Activated naive CD4-positive, alpha-beta T cell treated with anti-CD3 and anti-CD28 coated beads, Interleukin-2, amount 10 ng/mL, durations not matched to agents 7 days and 5 days (primary cell): ENCODE measurements around the gene TIAL1.
"Not testable (repeated sequence)": the region's sequence is repeated elsewhere in the genome, so short reads cannot be mapped to it uniquely, and the experiment has no call there.

ENCODE experiments used
- CTCF ChIA-PET: fragments of 350-600 bp; sonication (Branson Sonifier 250); formaldehyde crosslinking; loops from one replicate; lab custom pipeline; 2021; ENCODE audit warnings: antibody characterized with exemption; lab: Charles Lee
- DNase-seq: peaks from one replicate; pipeline ENCODE4 v3.0.0-alpha.2; 2020
- H3K27ac Mint-ChIP-seq: one replicate; pipeline ENCODE4 v1.8.0; 2021; ENCODE audit warnings: mild to moderate bottlenecking, moderate library complexity, mixed read lengths
- H3K27me3 Mint-ChIP-seq: one replicate; pipeline ENCODE4 v1.8.0; 2021; ENCODE audit warnings: mild to moderate bottlenecking, mixed read lengths
- H3K36me3 Mint-ChIP-seq: one replicate; pipeline ENCODE4 v1.8.0; 2021; ENCODE audit warnings: mixed read lengths
- H3K4me1 Mint-ChIP-seq: one replicate; pipeline ENCODE4 v1.8.0; 2021; ENCODE audit warnings: mixed read lengths
- H3K4me3 Mint-ChIP-seq: one replicate; pipeline ENCODE4 v1.8.0; 2021; ENCODE audit warnings: mild to moderate bottlenecking, moderate library complexity, mixed read lengths
- H3K9me3 Mint-ChIP-seq: one replicate; pipeline ENCODE4 v1.8.0; 2021; ENCODE audit warnings: mixed read lengths

Gene TIAL1

DNA sequence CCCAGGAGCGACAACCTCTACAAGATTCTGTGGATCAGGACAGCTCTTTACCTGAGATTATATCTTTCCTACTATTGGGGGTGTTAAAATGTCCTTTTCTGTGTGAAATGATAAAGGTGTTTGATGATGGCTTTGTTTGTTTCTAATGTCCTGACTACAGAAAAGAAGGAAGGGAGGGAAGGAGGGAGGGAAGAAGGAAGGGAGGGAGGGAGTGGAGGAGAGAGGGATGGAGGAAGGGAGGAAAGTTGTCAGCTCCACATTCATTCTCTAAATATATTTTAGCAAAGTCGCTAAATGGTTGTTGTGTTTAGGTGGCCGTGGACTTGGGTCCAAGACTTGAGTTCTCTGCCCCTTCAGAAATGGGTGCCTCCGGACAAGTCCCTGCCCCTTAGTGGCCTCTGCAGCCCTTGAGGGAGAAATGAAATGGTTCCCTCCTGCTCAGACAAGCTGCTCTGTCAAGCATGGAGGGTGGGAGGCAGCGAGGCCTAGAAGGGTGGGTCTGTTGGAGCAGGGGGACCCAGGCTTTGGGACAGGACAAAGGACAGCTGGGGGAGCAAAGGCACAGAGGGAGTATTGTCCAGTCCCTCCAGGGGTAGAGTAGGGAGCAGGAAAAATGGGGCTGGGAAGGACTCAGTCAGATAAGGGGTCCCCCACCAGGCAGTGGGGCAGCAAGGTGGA lies 58.7 kb downstream of the TIAL1 start:
- Mint-ChIP-seq H3K4me1 (peaks cover 66% of the 10 kb centered on the region), H3K36me3 (peaks cover 39% of the 10 kb centered on the region), H3K4me3 (peak overlapping the region; percentile 89), H3K9me3 (no peaks in the 10 kb centered on the region), H3K27ac (peak overlapping the region; percentile 93), H3K27me3 (no peaks in the 10 kb centered on the region)
- no peak for DNase-seq
- CTCF ChIA-PET = interaction anchor here (1.6 to 3.6 kb wide), 5 partner anchors 19 to 339 kb away, joined by 3 to 11 read pairs (median 8); partner anchors contain the start of gene GRK5

DNA sequence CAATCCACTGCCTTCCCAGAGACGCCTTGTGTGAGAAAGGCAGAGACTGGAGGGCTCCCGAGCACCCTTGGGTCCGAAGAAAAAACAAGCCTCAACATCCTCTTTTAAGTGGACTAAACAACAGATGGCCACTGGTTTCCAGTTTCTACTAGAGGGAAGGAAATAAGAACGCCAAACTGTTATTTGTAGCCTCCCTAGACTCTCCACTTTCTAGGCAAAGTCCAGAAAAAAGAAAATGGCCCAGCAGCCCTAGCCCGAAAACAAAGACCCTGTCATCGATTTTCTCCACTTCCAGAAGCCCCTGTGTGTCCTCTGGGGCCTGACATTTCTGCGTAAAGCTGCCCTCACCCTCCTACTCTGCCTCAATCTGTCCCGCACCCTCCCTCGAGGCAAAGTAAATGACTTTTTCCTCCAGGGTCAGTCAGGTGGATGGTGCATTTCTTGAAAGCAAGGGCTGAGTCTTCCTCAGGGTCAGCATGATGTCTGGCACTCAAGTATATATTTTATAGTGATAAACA lies 60.2 kb downstream of the TIAL1 start:
- H3K4me1 Mint-ChIP-seq = peaks cover 77% of the 10 kb centered on the region
- no peak for DNase-seq
- H3K4me3 Mint-ChIP-seq = peak overlapping the region; percentile 22
- H3K27me3 Mint-ChIP-seq = no peaks in the 10 kb centered on the region
- CTCF ChIA-PET = interaction anchor here (2.0 to 2.2 kb wide), 2 partner anchors 17 to 19 kb away, joined by 6 to 8 read pairs; no protein-coding TSS in a partner anchor
- H3K9me3 Mint-ChIP-seq = no peaks in the 10 kb centered on the region
- H3K27ac Mint-ChIP-seq = peak overlapping the region; percentile 93
- peaks cover 47% of the 10 kb centered on the region for H3K36me3 Mint-ChIP-seq

DNA sequence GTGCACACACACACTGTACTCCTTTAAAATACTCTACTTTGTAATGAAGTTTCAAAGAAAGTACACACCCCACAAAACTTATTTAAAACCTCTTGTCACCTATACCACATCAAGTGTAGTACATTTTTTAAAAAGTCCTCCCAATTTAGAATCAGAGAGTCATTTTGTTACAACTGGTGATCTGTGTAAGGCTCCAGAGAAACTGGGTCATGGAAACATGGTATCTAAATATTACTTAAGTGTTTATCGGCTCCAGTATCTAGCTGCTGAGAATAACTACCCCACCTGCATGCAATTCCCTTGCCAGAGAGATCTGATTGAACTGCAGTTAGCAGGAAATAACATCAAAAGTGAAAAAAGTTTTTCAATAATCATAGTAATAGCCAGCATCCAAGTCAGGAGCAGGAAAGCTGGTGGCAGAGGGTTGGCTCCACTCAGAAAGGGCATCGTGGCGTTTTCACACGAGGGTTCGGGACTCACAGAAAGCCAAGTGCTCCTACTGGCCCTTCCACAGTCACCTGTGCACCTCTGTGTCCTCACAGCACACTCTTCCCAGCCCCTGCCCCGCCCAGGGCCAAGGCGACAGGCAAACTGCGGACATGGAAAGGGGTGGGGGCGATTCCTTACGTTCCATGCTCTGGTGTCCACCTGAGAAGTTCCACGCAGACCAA lies 60.8 kb downstream of the TIAL1 start:
- peak overlapping the region; percentile 80 for H3K27ac Mint-ChIP-seq
- peaks cover 44% of the 10 kb centered on the region for H3K36me3 Mint-ChIP-seq
- CTCF ChIA-PET = interaction anchor here (1.0 kb wide), 1 partner anchor 10 kb away, joined by 3 read pairs; no protein-coding TSS in a partner anchor
- no peaks in the 10 kb centered on the region for H3K27me3 Mint-ChIP-seq
- H3K9me3 Mint-ChIP-seq = no peaks in the 10 kb centered on the region
- DNase-seq = no peak
- peak overlapping the region; percentile 22 for H3K4me3 Mint-ChIP-seq
- H3K4me1 Mint-ChIP-seq = peaks cover 82% of the 10 kb centered on the region

DNA sequence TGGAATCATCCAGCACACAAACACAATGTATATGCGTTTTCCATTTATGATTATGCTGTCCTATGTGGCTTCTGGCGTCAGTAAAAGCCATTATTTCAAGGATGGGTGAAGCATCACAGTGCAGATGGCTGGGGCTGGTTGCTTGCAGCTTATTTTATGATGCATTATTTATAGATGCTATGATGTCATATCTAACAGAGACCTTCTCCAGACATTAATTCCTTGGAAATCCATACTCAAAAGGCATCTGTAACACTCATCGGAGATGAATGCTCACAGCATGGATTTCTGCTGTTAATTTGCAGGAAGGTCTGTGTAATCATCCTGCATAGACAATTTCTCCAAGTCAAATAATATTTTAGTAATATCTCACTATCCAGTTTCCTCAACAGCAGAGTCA lies 61.5 kb downstream of the TIAL1 start:
- DNase-seq = no peak
- Mint-ChIP-seq H3K4me3 (peak overlapping the region; percentile 22), H3K36me3 (peaks cover 42% of the 10 kb centered on the region), H3K9me3 (no peaks in the 10 kb centered on the region), H3K27me3 (no peaks in the 10 kb centered on the region), H3K27ac (peak overlapping the region; percentile 80), H3K4me1 (peaks cover 80% of the 10 kb centered on the region)
- CTCF ChIA-PET = interaction anchor here (1.0 to 1.7 kb wide), 2 partner anchors 10 to 17 kb away, joined by 3 to 4 read pairs; no protein-coding TSS in a partner anchor

DNA sequence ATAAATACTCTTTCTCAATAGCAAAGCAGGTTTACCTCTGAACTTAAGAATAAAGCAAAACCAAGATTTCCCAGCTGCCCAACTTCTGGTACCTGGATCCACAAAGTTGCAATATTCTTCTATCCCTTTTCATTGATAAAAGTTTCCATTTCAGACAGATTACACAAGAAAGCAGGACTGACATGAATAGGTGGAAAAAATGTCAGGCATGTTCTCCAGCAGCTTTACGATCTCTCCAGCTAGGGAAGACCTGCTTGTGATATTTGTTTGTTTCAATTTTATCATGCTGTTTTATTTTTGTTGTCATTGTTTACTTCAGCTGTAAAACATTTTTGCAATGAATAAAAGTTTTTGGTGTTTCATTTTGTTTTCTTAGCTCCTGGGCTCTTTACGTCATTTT lies 63.3 kb downstream of the TIAL1 start:
- H3K9me3 Mint-ChIP-seq = no peaks in the 10 kb centered on the region
- CTCF ChIA-PET = no interaction called here
- H3K36me3 Mint-ChIP-seq = peaks cover 39% of the 10 kb centered on the region
- H3K4me3 Mint-ChIP-seq = no peak overlapping the region
- H3K27me3 Mint-ChIP-seq = no peaks in the 10 kb centered on the region
- peaks cover 65% of the 10 kb centered on the region for H3K4me1 Mint-ChIP-seq
- H3K27ac Mint-ChIP-seq = peak overlapping the region; percentile 49
- DNase-seq = no peak

DNA sequence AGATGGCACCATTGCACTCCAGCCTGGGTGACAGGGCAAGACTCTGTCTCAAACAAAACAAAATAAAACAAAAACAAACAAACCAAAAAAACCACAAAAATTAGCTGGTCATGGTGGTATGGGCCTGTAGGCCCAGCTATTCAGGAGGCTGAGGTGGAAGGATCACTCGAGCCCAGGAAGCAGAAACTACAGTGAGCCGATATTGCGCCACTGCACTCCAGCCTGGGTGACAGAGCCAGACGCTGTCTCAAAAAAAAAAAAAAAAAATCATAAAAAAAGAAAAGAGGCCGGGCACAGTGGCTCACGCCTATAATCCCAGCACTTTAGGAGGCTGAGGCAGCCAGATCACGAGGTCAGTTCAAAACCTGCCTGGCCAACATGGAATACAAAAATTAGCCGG lies 64.0 kb downstream of the TIAL1 start:
- DNase-seq, H3K27ac Mint-ChIP-seq, H3K27me3 Mint-ChIP-seq, CTCF ChIA-PET, H3K4me3 Mint-ChIP-seq, H3K9me3 Mint-ChIP-seq: not testable (repeated sequence)
- Mint-ChIP-seq H3K36me3 (peaks cover 44% of the 10 kb centered on the region), H3K4me1 (peaks cover 58% of the 10 kb centered on the region)

DNA sequence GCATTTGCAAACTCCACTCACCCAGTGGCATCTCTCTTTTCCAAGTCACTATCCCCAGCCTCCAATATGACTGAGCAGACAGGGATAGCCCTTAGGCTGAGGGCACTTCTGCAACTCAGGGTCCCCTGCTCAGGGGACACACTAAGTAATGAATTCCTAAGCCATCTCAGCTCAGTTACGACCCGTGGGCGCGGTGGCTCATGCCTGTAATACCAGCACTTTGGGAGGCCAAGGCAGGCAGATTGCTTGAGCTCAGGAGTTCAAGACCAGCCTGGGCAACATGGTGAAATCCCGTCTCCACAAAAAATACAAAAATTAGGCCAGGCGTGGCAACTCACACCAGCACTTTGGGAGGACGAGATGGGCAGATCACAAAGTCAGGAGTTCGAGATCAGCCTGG lies 64.5 kb downstream of the TIAL1 start:
- H3K4me3 Mint-ChIP-seq = not testable (repeated sequence)
- H3K36me3 Mint-ChIP-seq = peaks cover 43% of the 10 kb centered on the region

DNA sequence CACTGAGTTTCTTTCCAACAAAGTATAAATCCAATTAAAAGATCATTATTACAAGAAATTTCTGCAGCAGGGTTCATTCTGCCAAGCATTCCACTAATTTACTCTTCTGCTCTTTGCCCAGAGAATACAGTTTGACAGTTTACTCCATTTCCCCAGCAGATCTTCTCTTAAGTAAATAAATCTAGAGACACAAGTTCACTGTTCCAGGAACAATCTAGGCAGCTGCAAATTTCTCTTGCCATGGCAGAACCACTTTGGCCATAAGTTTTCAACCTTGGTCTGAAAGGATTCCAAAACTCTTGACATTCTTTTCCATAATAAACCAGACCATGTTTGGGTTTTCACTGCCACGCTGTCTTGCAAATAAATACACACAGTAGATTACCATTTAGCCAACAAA lies 65.7 kb downstream of the TIAL1 start:
- no peak overlapping the region for H3K27ac Mint-ChIP-seq
- no peaks in the 10 kb centered on the region for H3K9me3 Mint-ChIP-seq
- no peaks in the 10 kb centered on the region for H3K27me3 Mint-ChIP-seq
- H3K4me3 Mint-ChIP-seq = no peak overlapping the region
- peaks cover 43% of the 10 kb centered on the region for H3K36me3 Mint-ChIP-seq
- H3K4me1 Mint-ChIP-seq = peaks cover 48% of the 10 kb centered on the region
- DNase-seq = no peak
- CTCF ChIA-PET = interaction anchor here (0.6 to 1.7 kb wide), 4 partner anchors 8 to 321 kb away, joined by 3 to 4 read pairs (median 4); no protein-coding TSS in a partner anchor

More for the DNA sequence above, 64.5 kb downstream of the TIAL1 start:
- H3K4me1 Mint-ChIP-seq = peaks cover 58% of the 10 kb centered on the region
- H3K9me3 Mint-ChIP-seq, CTCF ChIA-PET, DNase-seq, H3K27ac Mint-ChIP-seq, H3K27me3 Mint-ChIP-seq: not testable (repeated sequence)

DNA sequence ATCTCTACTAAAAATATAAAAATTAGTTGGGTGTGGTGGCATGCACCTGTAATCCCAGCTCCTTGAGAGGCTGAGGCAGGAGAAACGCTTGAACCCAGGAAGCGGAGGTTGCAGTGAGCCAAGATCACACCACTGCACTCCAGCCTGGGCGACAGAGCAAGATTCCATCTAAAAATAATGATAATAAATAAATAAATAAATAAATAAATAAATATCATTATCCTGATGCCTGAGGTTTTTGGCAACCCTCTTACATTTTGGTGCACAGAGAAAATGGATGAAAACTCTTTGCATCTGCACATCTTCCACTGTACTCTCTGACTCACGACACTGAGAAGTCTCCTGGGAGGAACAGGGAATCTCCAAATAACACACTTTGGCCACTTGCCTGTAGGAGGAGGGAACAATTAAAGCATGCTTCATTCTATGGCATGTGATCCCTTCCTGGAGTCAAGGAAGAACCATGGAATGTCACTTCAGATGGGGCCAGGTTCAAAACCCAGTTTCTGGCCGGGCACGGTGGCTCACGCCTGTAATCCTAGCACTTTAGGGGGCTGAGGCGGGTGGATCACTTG lies 68.0 kb downstream of the TIAL1 start:
- not testable (repeated sequence) for H3K9me3 Mint-ChIP-seq, H3K27ac Mint-ChIP-seq, DNase-seq, H3K27me3 Mint-ChIP-seq, H3K4me3 Mint-ChIP-seq
- CTCF ChIA-PET = interaction anchor here (1.0 to 4.4 kb wide), 3 partner anchors 11 to 17 kb away, joined by 3 to 17 read pairs (median 3); partner anchors contain the start of gene RGS10
- Mint-ChIP-seq H3K36me3 (peaks cover 52% of the 10 kb centered on the region), H3K4me1 (peaks cover 33% of the 10 kb centered on the region)

DNA sequence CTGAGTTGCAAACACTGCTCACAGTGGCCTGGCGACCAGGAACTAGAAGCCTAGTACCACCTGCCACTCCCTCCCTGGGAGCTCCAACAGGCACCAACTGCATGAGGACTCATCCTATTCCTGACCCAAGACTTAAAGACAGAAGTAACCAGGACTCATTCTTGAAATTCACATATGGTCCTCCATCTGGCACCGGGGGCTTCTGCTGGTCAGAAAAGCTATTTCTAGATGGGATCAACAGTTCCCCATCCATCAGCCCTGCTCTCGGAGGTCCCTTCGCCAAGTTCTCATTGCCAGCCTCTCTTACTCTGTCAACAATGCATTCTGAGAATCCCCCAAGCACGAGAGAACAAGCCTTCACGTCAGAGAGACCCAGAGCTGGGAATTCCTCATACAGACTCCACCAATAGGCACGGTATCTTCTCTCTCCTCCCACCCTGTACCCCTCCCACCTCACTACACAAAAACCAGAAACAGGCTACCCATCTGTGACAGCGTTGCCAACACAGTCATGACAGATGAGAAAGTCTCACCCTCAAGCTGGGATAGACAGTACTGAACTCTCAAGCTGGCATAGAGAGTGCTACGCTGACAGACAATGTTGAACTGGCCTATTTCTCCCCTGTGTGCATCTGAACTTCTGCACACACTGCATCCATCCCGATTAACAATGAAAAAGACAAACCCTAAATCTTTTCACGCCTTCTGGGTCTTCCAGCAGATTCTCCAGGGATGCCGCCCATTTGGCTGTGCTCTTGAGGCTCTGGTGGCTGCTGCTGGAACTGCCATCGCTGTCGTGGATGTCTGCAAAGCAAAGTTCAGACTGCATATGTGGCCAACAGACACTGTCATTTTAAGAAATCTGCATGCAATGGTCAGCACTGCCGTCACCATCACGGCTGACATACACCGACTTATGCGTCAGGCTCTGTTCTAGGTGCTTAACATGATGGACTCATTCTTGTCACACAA lies 69.9 kb downstream of the TIAL1 start:
- peaks cover 54% of the 10 kb centered on the region for H3K36me3 Mint-ChIP-seq
- H3K4me3 Mint-ChIP-seq = no peak overlapping the region
- no peaks in the 10 kb centered on the region for H3K27me3 Mint-ChIP-seq
- H3K9me3 Mint-ChIP-seq = no peaks in the 10 kb centered on the region
- H3K27ac Mint-ChIP-seq = peak overlapping the region; percentile 17
- H3K4me1 Mint-ChIP-seq = peaks cover 22% of the 10 kb centered on the region
- CTCF ChIA-PET = interaction anchor here (1.2 to 4.4 kb wide), 4 partner anchors 9 to 336 kb away, joined by 3 to 17 read pairs (median 6); partner anchors contain the start of gene RGS10
- no peak for DNase-seq

DNA sequence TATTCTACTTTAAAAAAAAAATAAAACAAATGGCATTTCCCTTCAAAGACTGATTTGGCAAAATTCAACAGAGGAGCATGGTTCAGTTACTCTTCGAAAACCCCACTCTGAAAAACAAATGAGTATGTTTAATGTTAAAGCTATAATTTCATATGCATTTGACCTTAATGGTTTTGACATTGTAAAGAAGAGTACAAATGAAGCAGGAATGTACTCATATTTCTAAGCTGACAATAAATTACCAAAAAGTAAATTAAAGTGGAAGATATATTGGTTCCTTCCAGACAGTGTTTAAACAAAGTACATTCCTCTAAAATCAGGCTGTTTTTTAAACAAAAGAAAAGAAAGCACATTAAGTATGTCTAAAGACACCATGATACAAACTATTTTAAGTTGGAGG lies 70.6 kb downstream of the TIAL1 start:
- Mint-ChIP-seq H3K4me1 (peaks cover 20% of the 10 kb centered on the region), H3K9me3 (no peaks in the 10 kb centered on the region), H3K36me3 (peaks cover 58% of the 10 kb centered on the region), H3K27me3 (no peaks in the 10 kb centered on the region), H3K27ac (no peak overlapping the region), H3K4me3 (no peak overlapping the region)
- DNase-seq = no peak
- CTCF ChIA-PET = interaction anchor here (0.9 to 4.4 kb wide), 5 partner anchors 8 to 336 kb away, joined by 3 to 17 read pairs (median 3); partner anchors contain the start of gene RGS10

DNA sequence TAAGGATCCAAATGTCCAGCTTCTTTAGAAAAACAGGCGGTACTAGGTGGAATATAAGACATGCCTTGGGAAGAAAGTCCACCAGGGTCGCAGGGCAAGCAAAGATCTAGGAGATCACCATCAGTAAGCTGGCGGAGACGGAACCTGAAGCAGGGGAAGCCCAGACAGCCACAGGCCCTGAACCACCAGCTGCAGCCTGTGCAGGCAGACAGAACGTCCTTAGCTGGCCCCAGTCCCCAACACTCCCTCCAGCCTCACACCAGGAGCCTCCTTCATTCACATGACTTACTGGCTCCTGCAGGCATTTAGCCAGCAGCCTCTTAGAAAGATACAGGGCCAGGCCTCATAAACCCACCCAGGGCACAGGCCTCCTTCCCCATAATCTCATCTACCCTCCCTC lies 71.6 kb downstream of the TIAL1 start:
- no peak for DNase-seq
- Mint-ChIP-seq H3K27ac (no peak overlapping the region), H3K27me3 (no peaks in the 10 kb centered on the region), H3K4me3 (no peak overlapping the region), H3K9me3 (no peaks in the 10 kb centered on the region), H3K4me1 (peaks cover 24% of the 10 kb centered on the region), H3K36me3 (peaks cover 68% of the 10 kb centered on the region)
- CTCF ChIA-PET = interaction anchor here (0.9 to 2.1 kb wide), 3 partner anchors 11 to 19 kb away, joined by 3 to 8 read pairs (median 3); partner anchors contain the start of gene RGS10

DNA sequence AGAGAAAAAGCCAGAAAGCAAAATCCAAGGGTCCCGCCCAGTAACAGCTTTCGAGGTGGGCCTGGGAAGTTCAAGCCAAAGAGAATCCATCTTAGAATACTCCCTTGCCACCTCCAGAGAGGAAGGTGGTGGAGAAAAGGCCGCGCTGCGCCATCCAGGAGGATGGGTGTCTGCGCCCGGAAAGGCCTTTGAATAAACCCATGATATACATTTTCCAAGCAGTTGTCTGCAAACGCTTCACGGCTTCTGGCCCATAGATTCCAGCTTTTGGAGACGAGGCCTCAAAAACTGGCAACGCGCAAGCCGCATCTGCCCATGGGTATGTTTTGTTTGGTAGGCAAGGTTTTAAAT lies 72.1 kb downstream of the TIAL1 start:
- H3K4me1 Mint-ChIP-seq = peaks cover 27% of the 10 kb centered on the region
- H3K27ac Mint-ChIP-seq = no peak overlapping the region
- no peaks in the 10 kb centered on the region for H3K9me3 Mint-ChIP-seq
- H3K27me3 Mint-ChIP-seq = no peaks in the 10 kb centered on the region
- H3K4me3 Mint-ChIP-seq = no peak overlapping the region
- CTCF ChIA-PET = interaction anchor here (2.1 kb wide), 1 partner anchor 19 kb away, joined by 8 read pairs; the partner anchor contains the start of gene RGS10
- DNase-seq = no peak
- peaks cover 72% of the 10 kb centered on the region for H3K36me3 Mint-ChIP-seq
